Measurements from ENCODE around the gene MAPK6.
A peak's percentile ranks its signal among the peaks of the same experiment; 100 is the strongest.

MAPK6 gene

GRCh38 chr15:52112203-52112750 is 93.3 kb downstream of the MAPK6 start:
- peak; percentile 8 for TF ChIP-seq CTCF (IDR thresholded peaks at IDR 0.05; ENCODE audit: low read depth, low read length, missing control alignments)
- Histone ChIP-seq H3K27me3 (replicated peaks) (no peaks in the 10 kb centered on the region), H3K4me3 (ENCODE audit: low read depth, low read length) (peak overlapping the region; percentile 49), H3K36me3 (replicated peaks) (no peaks in the 10 kb centered on the region), H3K27ac (no peak overlapping the region)
- DNase-seq: no peak
- in situ Hi-C loops (cut with HindIII; ENCODE audit: low pct_ligation_motif_present, low sequenced_read_pairs): no loop called here

DNA sequence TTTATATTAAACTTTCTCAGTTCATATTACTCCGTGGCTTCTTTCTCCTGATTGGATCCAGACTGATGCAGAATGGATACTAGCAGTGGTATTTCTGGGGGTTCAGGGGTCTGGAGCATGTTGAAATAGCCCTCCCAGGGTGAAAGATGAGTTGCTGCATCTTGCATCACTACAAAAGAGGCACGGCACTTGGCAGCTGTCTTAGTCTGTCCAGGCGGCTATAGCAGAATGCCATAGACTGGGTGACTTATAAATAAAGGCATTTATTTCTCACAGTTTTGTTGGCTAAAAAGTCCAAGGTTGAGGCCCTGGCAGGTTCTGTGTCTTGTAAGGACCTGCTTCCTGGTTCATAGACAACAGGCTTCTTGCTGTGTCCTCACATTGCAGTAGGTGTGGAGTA is 94.2 kb downstream of the MAPK6 start:
- DNase-seq: no peak
- TF ChIP-seq CTCF (IDR thresholded peaks at IDR 0.05; ENCODE audit: low read depth, low read length, missing control alignments): no peak
- Histone ChIP-seq H3K4me3 (ENCODE audit: low read depth, low read length) (no peak overlapping the region), H3K36me3 (replicated peaks) (no peaks in the 10 kb centered on the region), H3K27me3 (replicated peaks) (no peaks in the 10 kb centered on the region), H3K27ac (no peak overlapping the region)
- in situ Hi-C loops (cut with HindIII; ENCODE audit: low pct_ligation_motif_present, low sequenced_read_pairs): no loop called here

GRCh38 chr15:52113708-52114107 is 94.7 kb downstream of the MAPK6 start:
- no peak overlapping the region for H3K4me3 ChIP-seq (ENCODE audit: low read depth, low read length)
- no peaks in the 10 kb centered on the region for H3K36me3 ChIP-seq (replicated peaks)
- in situ Hi-C loops (cut with HindIII; ENCODE audit: low pct_ligation_motif_present, low sequenced_read_pairs): no loop called here
- no peaks in the 10 kb centered on the region for H3K27me3 ChIP-seq (replicated peaks)
- no peak overlapping the region for H3K27ac ChIP-seq
- DNase-seq: no peak
- no peak for TF ChIP-seq CTCF (IDR thresholded peaks at IDR 0.05; ENCODE audit: low read depth, low read length, missing control alignments)

GRCh38 chr15:52114261-52115055 is 95.4 kb downstream of the MAPK6 start:
- DNase-seq: no peak
- no peak for TF ChIP-seq CTCF (IDR thresholded peaks at IDR 0.05; ENCODE audit: low read depth, low read length, missing control alignments)
- no peak overlapping the region for H3K27ac ChIP-seq
- in situ Hi-C loops (cut with HindIII; ENCODE audit: low pct_ligation_motif_present, low sequenced_read_pairs): no loop called here
- H3K4me3 ChIP-seq (ENCODE audit: low read depth, low read length): no peak overlapping the region
- H3K36me3 ChIP-seq (replicated peaks): no peaks in the 10 kb centered on the region
- H3K27me3 ChIP-seq (replicated peaks): no peaks in the 10 kb centered on the region

DNA sequence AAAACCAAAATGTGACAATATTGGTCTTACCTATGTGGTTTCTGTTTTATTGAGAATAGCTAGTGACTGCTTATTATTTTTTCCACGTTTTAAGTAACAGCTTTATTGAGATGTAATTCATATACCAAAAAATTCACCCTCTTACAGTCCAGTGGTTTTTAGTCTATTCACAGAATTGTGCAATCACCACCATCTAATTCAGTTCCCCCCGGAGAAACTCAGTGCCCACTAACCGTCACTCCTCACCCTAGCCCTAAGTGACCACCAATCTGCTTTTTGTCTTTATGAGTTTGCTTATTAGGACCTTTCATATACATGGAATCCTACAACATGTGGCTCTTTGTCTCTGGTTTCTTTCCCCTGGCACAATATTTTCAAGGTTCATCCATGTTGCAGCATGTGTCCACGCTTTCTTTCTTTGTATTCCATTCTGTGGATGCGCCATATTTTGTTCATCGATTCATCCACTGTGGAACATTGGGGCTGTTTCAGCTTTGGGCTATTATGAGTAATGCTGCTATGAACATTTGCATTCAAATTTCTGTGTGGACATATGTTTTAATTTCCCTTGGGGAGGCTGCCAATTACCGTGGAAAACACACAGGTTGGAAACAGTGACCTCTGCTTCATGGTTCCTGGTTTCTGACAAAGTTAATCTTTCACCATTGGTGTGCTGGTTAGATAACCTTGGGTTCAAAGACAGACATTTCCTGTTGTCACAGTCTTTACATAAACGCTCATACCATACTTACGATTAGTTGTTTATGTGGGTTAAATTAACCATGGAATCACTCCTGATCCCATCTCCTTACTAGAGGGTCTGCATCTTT is 96.8 kb downstream of the MAPK6 start:
- Histone ChIP-seq H3K4me3 (ENCODE audit: low read depth, low read length) (no peak overlapping the region), H3K27me3 (replicated peaks) (no peaks in the 10 kb centered on the region), H3K36me3 (replicated peaks) (no peaks in the 10 kb centered on the region), H3K27ac (no peak overlapping the region)
- in situ Hi-C loops (cut with HindIII; ENCODE audit: low pct_ligation_motif_present, low sequenced_read_pairs): no loop called here
- no peak for DNase-seq
- TF ChIP-seq CTCF (IDR thresholded peaks at IDR 0.05; ENCODE audit: low read depth, low read length, missing control alignments): no peak
